ENCODE data around the gene TEX51.

TEX51 gene
- long read RNA-seq, donor 1: 0 reads
- long read RNA-seq, donor 2: 0 reads
- long read RNA-seq, donor 3: 0 reads
- long read RNA-seq, donor 4: 0 reads
- long read RNA-seq, donor 5: 0 reads
- long read RNA-seq, donor 6: 0 reads
- long read RNA-seq, donor 7: 0 reads
- long read RNA-seq, donor 8: 0 reads

- DNase-seq: no peak
Observed at GRCh38 chr2:126898636-126899035, at the start of gene TEX51. TSS of gene TEX51 (plus strand) at chr2:126898890. CDS start at chr2:126898919, 29 bp downstream.

- DNase-seq: no peak
Observed at GRCh38 chr2:126849054-126849453, 49.6 kb upstream of the TEX51 start.

GRCh38 chr2:126849486-126849885, 49.2 kb upstream of the TEX51 start:
- DNase-seq: no peak

GRCh38 chr2:126849991-126850535, 48.6 kb upstream of the TEX51 start:
- no peak for DNase-seq

- no peak for DNase-seq
Observed at GRCh38 chr2:126850940-126851339, 47.8 kb upstream of the TEX51 start.

- no peak for DNase-seq
Observed at GRCh38 chr2:126851756-126852155, 46.9 kb upstream of the TEX51 start.

- no peak for DNase-seq
Observed at GRCh38 chr2:126852361-126852760, 46.3 kb upstream of the TEX51 start.

GRCh38 chr2:126855606-126856005, 43.1 kb upstream of the TEX51 start:
- no peak for DNase-seq

- DNase-seq: no peak
Observed at GRCh38 chr2:126856403-126856802, 42.3 kb upstream of the TEX51 start.

GRCh38 chr2:126857502-126857901, 41.2 kb upstream of the TEX51 start:
- DNase-seq: no peak

GRCh38 chr2:126858013-126858412, 40.7 kb upstream of the TEX51 start:
- no peak for DNase-seq

GRCh38 chr2:126858436-126858835, 40.3 kb upstream of the TEX51 start:
- DNase-seq: no peak

GRCh38 chr2:126858991-126859390, 39.7 kb upstream of the TEX51 start:
- no peak for DNase-seq

- no peak for DNase-seq
Observed at GRCh38 chr2:126859631-126860030, 39.1 kb upstream of the TEX51 start.

GRCh38 chr2:126860385-126860784, 38.3 kb upstream of the TEX51 start:
- no peak for DNase-seq

- DNase-seq: no peak
Observed at GRCh38 chr2:126862730-126863129, 36.0 kb upstream of the TEX51 start.

- DNase-seq: no peak
Observed at GRCh38 chr2:126863336-126864015, 35.2 kb upstream of the TEX51 start.

- DNase-seq: no peak
Observed at GRCh38 chr2:126864861-126865260, 33.8 kb upstream of the TEX51 start.

- DNase-seq: no peak
Observed at GRCh38 chr2:126866451-126866850, 32.2 kb upstream of the TEX51 start.

- DNase-seq: no peak
Observed at GRCh38 chr2:126874961-126875360, 23.7 kb upstream of the TEX51 start.

- DNase-seq: no peak
Observed at GRCh38 chr2:126876631-126877030, 22.1 kb upstream of the TEX51 start.

GRCh38 chr2:126877041-126877440, 21.6 kb upstream of the TEX51 start:
- DNase-seq: no peak

- DNase-seq: no peak
Observed at GRCh38 chr2:126877861-126878565, 20.7 kb upstream of the TEX51 start.

GRCh38 chr2:126878601-126879000, 20.1 kb upstream of the TEX51 start:
- no peak for DNase-seq
